ENCODE measurements around the gene ARHGAP42. TPM values are rescaled to one million over a fixed set of nuclear protein-coding genes. Genes with fewer than 3 reads are reported as not detected.

Gene ARHGAP42
- total RNA-seq, 2 donors from 2014 or later, result 5.6 to 13.8 TPM

DNA sequence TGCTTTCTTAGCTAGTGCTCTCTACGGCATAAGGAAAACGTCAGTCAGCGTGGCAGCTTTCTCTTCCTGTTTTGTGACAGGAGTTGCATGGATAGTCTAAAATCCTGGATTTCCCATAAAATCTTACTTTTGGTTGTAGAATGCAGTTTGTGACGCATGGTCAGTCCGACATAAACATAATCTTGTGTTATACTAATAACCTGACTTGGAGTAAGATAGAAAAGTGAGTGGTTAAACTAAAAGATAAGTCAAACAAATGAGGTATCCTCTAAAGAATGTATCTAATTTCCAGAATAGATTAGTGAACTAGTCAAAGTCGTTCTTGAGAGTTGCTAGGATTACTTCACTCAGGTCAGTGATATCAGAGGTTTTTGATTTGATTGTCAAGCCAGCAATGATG is 285.0 kb downstream of the ARHGAP42 start:
- no peaks in the 10 kb centered on the region for H3K4me1 ChIP-seq (ENCODE audit: control insufficient read depth in 1 of 2, low read depth in 2 of 2)
- DNase-seq (ENCODE audit: low spot score) (no peak), ATAC-seq (ENCODE audit: insufficient number of reproducible peaks, low FRiP score, low read depth) (no peak)
- H3K27ac ChIP-seq, result no peak overlapping the region
- H3K36me3 ChIP-seq, result peaks cover 4% of the 10 kb centered on the region
- no peaks in the 10 kb centered on the region for H3K27me3 ChIP-seq (replicated peaks; ENCODE audit: insufficient read depth)
- no peak overlapping the region for H3K4me3 ChIP-seq
- H3K9me3 ChIP-seq, result peaks cover 8% of the 10 kb centered on the region
- TF ChIP-seq, protein P1, sequence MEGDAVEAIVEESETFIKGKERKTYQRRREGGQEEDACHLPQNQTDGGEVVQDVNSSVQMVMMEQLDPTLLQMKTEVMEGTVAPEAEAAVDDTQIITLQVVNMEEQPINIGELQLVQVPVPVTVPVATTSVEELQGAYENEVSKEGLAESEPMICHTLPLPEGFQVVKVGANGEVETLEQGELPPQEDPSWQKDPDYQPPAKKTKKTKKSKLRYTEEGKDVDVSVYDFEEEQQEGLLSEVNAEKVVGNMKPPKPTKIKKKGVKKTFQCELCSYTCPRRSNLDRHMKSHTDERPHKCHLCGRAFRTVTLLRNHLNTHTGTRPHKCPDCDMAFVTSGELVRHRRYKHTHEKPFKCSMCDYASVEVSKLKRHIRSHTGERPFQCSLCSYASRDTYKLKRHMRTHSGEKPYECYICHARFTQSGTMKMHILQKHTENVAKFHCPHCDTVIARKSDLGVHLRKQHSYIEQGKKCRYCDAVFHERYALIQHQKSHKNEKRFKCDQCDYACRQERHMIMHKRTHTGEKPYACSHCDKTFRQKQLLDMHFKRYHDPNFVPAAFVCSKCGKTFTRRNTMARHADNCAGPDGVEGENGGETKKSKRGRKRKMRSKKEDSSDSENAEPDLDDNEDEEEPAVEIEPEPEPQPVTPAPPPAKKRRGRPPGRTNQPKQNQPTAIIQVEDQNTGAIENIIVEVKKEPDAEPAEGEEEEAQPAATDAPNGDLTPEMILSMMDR (IDR thresholded peaks at IDR 0.05), result no peak

DNA sequence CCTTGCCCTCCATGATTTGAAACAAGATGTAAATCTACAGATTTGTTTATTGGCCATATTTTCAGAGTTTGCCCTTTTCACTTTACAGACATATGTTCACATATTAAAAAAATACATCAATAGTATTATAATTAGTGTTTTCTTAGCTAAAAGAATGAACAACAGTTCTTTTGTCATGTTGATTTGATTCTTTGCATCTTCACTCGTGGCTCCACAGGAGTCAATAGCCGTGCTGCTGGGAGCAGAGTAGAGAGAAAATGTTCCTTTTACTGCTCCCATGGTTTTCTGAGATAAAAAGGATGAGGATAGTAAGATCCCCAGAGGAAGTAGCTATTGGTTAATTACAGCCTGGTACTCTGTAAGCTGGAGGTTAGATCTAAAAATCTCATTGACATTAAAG is 291.4 kb downstream of the ARHGAP42 start:
- Histone ChIP-seq H3K4me3 (no peak overlapping the region), H3K27ac (no peak overlapping the region), H3K27me3 (replicated peaks; ENCODE audit: insufficient read depth) (no peaks in the 10 kb centered on the region), H3K9me3 (no peaks in the 10 kb centered on the region), H3K4me1 (ENCODE audit: control insufficient read depth in 1 of 2, low read depth in 2 of 2) (no peaks in the 10 kb centered on the region), H3K36me3 (peaks cover 4% of the 10 kb centered on the region)
- TF ChIP-seq, protein P1 (IDR thresholded peaks at IDR 0.05), result no peak
- DNase-seq (ENCODE audit: low spot score) (no peak), ATAC-seq (ENCODE audit: insufficient number of reproducible peaks, low FRiP score, low read depth) (no peak)

DNA sequence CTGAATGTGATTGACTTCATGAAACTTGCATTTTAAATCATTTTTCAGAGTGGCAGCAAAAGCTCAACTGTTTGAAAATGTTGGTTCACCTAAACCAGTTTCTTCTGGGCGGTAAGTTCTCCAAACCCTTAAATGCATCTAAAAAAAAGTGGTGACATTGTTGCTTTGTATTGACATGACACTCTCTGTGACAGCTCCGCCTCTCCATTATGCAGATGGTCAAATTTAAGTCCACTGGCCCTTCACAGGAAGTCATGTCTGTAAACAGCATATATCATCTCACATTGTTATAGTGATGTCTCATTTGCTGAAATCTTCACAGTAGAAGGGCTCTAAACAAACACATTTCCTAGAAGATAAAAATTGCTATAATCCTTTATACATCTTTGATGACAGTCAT is 291.9 kb downstream of the ARHGAP42 start:
- H3K27ac ChIP-seq, result no peak overlapping the region
- ATAC-seq (ENCODE audit: insufficient number of reproducible peaks, low FRiP score, low read depth) (no peak), DNase-seq (ENCODE audit: low spot score) (no peak)
- H3K36me3 ChIP-seq, result peaks cover 4% of the 10 kb centered on the region
- no peak overlapping the region for H3K4me3 ChIP-seq
- H3K9me3 ChIP-seq, result no peaks in the 10 kb centered on the region
- TF ChIP-seq, protein P1 (IDR thresholded peaks at IDR 0.05), result no peak
- no peaks in the 10 kb centered on the region for H3K4me1 ChIP-seq (ENCODE audit: control insufficient read depth in 1 of 2, low read depth in 2 of 2)
- no peaks in the 10 kb centered on the region for H3K27me3 ChIP-seq (replicated peaks; ENCODE audit: insufficient read depth)

DNA sequence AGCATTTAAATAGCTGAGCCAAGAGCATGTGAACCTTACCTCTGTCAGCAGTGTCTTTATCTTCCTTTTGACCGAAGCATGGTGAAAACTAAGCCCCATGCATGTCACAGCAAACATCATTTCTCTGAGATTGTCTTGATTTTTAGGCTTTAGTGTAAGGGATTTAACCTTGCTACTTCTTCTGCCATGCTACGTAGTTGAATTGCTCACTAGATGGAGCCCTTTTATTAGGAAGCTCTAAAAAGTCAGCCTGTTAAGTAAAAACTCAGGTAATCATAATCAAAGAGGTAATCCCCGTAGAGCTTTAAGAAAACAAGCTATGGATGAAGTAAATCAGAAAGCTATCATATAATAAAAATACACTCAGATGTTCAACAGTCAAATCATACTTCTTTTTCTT is 293.1 kb downstream of the ARHGAP42 start:
- H3K4me1 ChIP-seq (ENCODE audit: control insufficient read depth in 1 of 2, low read depth in 2 of 2), result no peaks in the 10 kb centered on the region
- no peaks in the 10 kb centered on the region for H3K27me3 ChIP-seq (replicated peaks; ENCODE audit: insufficient read depth)
- no peaks in the 10 kb centered on the region for H3K9me3 ChIP-seq
- H3K36me3 ChIP-seq, result peaks cover 4% of the 10 kb centered on the region
- H3K4me3 ChIP-seq, result no peak overlapping the region
- TF ChIP-seq, protein P1 (IDR thresholded peaks at IDR 0.05), result no peak
- DNase-seq (ENCODE audit: low spot score), result no peak
- no peak overlapping the region for H3K27ac ChIP-seq
- ATAC-seq (ENCODE audit: insufficient number of reproducible peaks, low FRiP score, low read depth), result no peak

DNA sequence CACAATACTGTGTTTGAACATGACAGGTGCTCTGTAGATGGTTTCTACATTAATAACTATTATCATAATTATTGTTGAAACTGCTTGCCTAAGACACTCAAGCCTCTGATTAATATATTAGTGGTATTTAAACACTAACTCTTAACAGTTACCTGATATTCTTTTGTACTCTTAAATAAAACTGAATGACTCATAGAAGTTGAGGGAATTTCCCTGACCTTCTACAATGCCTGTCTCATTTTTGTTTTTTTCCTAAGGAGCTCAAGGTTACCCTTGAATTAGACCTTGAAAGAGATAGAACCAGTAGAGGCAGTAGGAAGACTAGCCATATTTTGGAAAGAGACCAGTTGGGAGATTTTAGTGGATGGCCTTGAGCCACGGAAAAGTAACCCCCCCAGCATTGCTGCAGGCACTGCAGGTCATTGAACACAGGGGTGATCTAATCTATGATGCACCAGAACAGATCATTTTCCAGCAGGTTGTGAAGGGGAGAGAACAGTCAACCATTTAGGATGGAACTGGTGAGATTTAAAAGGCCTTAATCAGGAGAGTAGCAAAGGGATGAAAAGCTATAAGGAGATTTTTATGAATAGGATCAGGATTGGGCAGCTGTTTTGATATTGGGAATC is 294.2 kb downstream of the ARHGAP42 start:
- Histone ChIP-seq H3K36me3 (no peaks in the 10 kb centered on the region), H3K27ac (no peak overlapping the region)
- ATAC-seq (ENCODE audit: insufficient number of reproducible peaks, low FRiP score, low read depth), result no peak

More for the DNA sequence above, 294.2 kb downstream of the ARHGAP42 start:
- no peak overlapping the region for H3K4me3 ChIP-seq
- no peaks in the 10 kb centered on the region for H3K4me1 ChIP-seq (ENCODE audit: control insufficient read depth in 1 of 2, low read depth in 2 of 2)
- TF ChIP-seq, protein P1 (IDR thresholded peaks at IDR 0.05), result no peak
- H3K27me3 ChIP-seq (replicated peaks; ENCODE audit: insufficient read depth), result no peaks in the 10 kb centered on the region
- DNase-seq (ENCODE audit: low spot score), result no peak
- H3K9me3 ChIP-seq, result no peaks in the 10 kb centered on the region
